GM23338 (cell line): ENCODE measurements around the gene L3MBTL2. TPM values are rescaled to one million over a fixed set of nuclear protein-coding genes. Genes with fewer than 3 reads are reported as not detected.

Experiments
- CREB1 ChIP-seq: fragments of 250-450 bp; sonication (Bioruptor Pico); IDR thresholded peaks from 2 replicates; pipeline ENCODE4 v1.5.0; 2020; ENCODE audit warnings: low read depth, mild to moderate bottlenecking, moderate library complexity
- EZH2phosphoT487 ChIP-seq: fragments of 200-600 bp; sonication (generic); IDR thresholded peaks from one replicate; pipeline ENCODE4 v1.8.1; 2018; ENCODE audit warnings: antibody characterized with exemption; ENCODE audit not compliant: unreplicated experiment
- REST ChIP-seq: IDR thresholded peaks from one replicate; pipeline ENCODE4 v1.6.1; 2018; ENCODE audit warnings: antibody characterized with exemption; ENCODE audit not compliant: unreplicated experiment
- ZNF114 ChIP-seq: fragments of 250-450 bp; sonication (Bioruptor Pico); IDR thresholded peaks from 2 replicates; pipeline ENCODE4 v1.5.0; 2020; ENCODE audit warnings: mild to moderate bottlenecking, moderate library complexity
- ZNF331 ChIP-seq: fragments of 250-450 bp; sonication (Bioruptor Pico); IDR thresholded peaks from 2 replicates; pipeline ENCODE4 v1.5.0; 2020; ENCODE audit warnings: low read depth, mild to moderate bottlenecking, moderate library complexity
- ZNF462 ChIP-seq: fragments of 250-450 bp; sonication (Bioruptor Pico); IDR thresholded peaks from 2 replicates; pipeline ENCODE4 v1.5.0; 2020; ENCODE audit warnings: mild to moderate bottlenecking, moderate library complexity
- polyA plus RNA-seq: library from polyadenylated mRNA; unstranded; fragments of >200 nt; fragmentation: Nextera tagmentation; extraction: Ambion mirVana; gene quantifications from 2 replicates; pipeline ENCODE4 v1.2.1, GENCODE V29; 2016
- total RNA-seq: library from RNA; depleted of rRNA; stranded (reverse); fragments of >200 nt; shearing (Covaris generic); gene quantifications from 2 replicates; pipeline ENCODE4 v1.2.3, GENCODE V29; 2014

Gene L3MBTL2
- total and polyA plus RNA-seq, 2 experiments from 2014 or later: 13.9 to 27.1 TPM

GRCh38 chr22:41240377-41241132 lies 35.4 kb downstream of the L3MBTL2 start, which contains the start of gene CHADL (continued):
- no peak for TF ChIP-seq ZNF462 (CRISPR knock-in tag)
- TF ChIP-seq ZNF331 (CRISPR knock-in tag): no peak
- no peak for TF ChIP-seq ZNF114 (CRISPR knock-in tag)
- TF ChIP-seq EZH2phosphoT487: no peak
- TF ChIP-seq CREB1: no peak
- TF ChIP-seq REST: no peak
